ENCODE measurements around the gene CLIC5.

The CLIC5 gene

DNA sequence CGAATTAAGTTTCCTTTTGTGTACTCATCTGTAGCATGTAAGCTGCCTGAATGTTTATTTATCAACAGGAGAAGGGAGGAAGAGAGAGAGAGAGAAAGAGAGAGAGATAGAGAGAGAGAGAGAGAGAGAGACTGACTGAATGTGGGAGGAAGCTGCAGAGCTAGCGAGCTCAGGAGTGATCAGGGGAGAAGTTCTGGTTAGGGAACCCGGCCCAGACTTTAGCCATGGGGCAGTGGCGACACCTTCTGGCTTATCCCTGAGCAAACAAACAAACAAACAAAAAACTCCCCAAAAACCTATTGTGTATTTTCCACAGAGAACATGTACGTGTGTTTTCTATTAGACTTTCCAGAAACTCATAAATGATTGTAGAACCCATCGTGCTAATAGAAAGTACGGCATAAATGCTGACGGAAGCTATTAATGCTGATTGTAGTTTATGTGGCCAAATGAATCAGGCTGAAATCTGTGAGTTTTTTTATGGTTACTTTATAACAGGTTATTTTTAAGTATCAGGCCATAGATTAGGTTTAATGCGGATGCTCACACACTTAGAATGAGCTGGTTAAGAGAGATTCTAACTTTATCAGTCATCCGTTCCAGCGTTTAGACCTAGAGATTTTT is 92.8 kb downstream of the CLIC5 start:
- peak; percentile 46 for DNase-seq

DNA sequence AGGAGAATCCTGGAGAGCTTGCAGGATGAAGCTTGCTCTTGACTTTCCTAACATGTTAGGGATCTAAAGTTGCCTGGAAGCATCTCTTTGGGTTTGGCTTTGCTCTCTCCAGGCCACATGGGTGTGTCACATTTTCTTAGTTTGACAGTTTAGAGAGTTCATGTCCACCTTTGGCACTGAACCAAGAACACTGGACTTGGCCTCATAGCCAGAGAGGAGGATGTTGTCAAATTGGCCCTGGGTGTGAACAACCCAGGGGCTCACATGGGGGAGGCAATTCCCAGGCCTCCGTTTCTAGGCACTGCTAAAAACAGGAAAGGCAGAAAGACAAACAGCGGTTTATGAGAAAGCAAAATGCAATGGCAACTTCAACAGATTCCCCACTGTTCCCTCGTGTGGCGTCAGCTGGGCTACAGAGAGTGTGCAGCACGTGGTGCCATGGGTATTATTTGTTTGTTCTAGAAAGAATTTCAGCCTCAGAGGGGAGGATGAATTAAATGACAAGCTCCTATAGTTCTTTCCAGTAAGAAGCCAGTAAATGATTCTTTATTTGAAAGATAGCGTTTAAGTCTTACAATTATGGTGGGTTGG is 93.9 kb downstream of the CLIC5 start:
- no peak for DNase-seq

- no peak for DNase-seq
Observed at GRCh38 chr6:45920819-45921511, 94.7 kb downstream of the CLIC5 start.

DNA sequence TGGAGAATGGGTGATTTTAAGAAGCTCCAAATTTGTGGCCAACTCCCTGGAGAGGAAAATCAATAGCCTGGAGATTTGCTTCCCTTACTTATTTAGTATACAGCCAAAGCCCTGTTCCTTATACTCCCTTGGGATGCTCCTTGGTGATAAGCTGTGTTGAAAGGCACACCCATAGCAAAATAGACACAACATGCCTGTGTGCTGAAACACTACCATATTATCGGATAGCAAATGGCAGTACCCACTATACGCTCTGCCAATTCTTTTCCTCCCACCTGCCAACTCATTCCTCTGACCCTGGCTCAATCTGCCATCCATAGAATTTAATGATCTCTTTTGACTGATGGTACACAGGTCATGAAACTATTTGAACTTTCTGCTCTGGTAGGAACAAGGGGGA is 98.2 kb downstream of the CLIC5 start:
- DNase-seq, result no peak

DNA sequence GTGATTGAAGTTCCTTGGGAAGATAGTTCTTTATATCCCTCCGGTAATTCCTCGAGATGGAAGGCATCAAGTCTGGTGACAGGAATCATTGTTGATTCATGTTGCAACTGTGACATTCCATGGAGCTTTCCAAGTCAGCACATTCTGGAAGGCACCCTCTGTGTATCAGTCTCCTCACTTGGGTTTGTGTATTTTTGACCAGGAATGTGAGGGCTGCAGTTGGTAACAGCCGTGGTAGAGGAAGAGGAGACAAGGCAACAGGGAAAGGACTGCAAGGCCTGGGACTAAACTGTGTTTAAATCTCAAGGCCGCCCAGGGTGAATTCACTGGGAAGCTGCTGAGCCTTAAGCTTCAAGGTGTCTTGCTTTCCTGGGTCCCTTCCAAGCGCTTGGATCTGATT is 99.0 kb downstream of the CLIC5 start:
- no peak for DNase-seq

GRCh38 chr6:45915780-45916468 is 99.7 kb downstream of the CLIC5 start:
- no peak for DNase-seq

DNA sequence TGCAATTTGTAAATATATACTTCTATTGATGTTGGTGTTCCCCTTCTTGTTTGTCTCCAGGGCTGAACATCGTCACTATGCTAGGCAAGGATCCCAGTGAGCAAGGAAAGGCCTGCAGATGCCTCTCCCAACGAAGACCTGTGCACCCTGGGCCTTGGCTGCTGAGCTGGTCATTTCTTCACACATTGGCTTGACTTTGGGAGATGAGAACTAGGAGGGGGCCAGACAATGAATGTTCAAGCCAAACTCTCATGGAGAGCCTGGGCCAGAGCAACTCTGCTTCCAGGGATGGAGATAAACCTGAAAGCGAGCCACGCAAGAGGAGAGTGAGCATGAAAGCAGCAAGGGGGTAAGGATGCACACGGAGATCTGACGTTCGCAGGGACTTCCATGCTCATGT is 104.0 kb downstream of the CLIC5 start:
- DNase-seq, result no peak

DNA sequence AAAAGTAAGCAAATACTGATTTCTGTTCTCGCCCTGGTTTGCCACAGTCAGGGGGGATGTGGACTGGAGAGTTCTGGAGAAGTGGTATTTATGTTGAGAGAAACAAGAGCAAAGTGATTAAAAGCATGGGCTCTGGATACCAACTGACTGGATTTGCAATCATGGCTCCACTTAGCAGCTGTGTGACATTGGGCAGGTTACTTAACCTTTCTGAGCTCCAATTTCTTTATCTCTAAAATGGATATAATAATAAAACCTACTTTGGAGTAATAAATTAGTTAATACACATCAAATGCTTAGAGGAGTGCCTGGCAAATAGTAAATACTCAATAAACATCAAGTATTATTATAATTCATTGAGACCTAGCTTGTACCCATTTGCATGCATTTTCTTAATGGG is 111.7 kb downstream of the CLIC5 start:
- no peak for DNase-seq

DNA sequence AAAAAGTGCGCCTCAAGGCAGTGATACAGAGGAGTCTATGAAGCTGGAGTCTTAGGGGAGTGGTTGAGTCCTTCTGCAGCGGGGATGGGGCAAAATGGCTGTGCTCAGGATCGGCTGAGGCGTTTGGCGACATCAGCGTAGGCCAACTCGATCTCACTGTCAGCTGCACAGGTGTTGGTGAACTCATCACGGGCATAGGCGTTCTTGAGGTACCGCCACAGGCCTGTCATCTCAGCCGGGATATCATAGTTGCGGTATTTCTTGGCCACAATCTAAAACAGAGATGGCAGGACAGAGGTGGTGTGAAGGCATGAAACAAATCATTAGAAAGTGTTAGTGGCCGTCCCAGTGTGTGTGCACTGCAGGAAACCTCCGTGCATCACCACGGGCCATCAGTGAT is 112.7 kb downstream of the CLIC5 start:
- DNase-seq, result no peak

GRCh38 chr6:45901767-45902650 is 113.7 kb downstream of the CLIC5 start:
- DNase-seq, result no peak

DNA sequence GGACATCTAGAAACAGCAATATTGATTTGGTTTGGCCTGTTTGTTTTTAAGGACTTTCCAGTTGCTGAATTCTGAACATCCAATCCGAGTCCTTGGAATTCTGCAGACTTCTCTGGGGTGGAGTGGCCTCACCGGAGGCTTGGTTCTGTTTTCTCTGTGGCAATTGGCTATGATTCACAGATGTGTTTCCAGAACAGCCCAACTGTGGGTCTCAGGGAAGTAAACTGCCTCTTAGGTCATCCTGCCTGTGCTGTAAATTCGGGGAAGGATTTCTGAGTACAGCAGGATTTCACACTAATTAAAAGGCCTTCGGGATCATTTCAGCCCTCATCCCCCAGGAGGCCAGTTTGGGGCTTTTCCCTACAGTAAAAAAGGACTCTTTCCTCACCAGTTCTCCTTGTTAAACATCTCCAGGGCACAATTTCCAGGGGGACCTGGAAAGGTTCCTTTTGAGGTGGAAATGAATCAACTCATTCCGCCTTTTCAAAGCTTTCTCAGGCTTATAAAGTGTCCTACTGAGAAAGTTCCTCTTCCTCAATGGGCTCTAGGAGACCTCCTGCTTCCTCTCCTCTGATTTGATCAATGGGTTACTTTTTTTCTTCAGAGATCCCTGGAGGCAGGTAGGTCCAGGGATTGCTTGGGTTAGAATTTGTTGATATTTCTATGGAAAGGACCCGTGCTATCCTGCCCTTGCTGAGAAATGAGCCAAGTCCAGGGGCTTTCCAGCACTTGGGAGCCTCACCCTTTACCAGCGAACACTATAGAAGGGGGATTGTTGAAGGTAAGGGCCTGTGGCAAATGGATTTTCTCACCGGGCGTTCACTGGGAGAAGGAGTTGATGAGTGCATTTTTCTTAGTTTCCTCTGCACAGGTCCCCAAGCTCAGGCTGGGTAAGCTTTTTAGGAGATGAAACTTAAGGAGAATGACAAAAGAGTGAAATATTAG is 114.6 kb downstream of the CLIC5 start:
- no peak for DNase-seq

GRCh38 chr6:45899683-45899946 is 116.0 kb downstream of the CLIC5 start:
- DNase-seq, result no peak

- DNase-seq, result no peak
Observed at GRCh38 chr6:45898941-45899682, 116.5 kb downstream of the CLIC5 start.

DNA sequence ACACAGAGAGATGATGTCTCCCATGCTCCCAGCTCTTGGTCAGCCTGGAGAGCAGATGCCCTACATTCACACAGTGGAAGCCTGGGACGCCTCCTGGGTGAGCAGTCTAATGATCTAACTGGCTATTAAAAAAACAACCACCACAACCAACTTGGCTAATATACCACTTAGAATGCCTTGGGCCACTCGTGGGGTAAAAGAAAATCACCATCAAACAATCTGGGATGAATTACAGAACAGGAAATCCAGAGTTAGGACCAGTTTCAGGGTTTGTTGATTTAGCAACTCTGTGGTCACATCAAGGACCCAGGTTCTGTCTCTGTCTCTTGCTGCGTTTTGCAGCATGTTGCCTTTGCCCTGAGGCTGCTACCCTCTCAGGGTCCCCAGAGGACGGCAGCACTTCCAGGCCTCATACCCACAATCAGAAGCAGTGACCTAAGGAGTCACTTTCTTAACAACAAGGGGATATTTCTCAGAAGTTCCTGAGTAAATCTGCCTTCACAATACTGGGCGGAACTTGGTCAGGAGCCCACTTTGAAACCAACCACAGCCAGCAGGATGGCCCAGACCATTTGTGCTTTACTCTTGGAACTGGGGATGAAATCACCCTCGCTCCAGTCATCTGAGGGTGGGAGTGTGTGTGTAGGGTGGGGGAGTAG is 118.7 kb downstream of the CLIC5 start:
- DNase-seq, result no peak

GRCh38 chr6:45895569-45895968 is 120.1 kb downstream of the CLIC5 start:
- DNase-seq, result no peak

DNA sequence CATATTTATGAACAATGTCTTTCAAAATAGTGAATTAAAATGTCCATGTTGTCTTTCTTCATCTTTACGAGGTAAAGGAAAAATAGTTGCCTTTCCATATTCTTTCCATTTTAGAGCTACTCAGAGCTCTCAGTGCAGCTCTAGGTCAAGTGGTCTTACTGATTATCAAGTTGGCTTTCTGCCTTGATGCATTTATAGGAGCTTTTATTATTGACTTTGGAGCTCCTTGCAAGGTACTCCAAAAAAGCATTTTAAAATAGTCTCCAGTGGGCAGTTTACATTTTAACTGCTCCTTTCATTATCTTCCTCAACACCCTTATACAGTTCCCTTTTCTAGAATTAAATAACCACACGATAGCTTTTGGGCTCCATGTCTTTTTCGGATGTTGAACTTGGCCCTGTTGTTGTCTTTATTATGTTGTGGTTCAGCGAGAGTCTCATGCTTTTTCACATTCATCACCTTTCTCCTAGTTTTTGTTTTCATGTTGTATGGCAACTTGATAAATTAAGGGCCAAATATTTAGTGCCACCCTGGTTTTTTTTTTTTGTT is 122.9 kb downstream of the CLIC5 start:
- DNase-seq, result no peak

- no peak for DNase-seq
Observed at GRCh38 chr6:45892196-45892595, 123.5 kb downstream of the CLIC5 start.

DNA sequence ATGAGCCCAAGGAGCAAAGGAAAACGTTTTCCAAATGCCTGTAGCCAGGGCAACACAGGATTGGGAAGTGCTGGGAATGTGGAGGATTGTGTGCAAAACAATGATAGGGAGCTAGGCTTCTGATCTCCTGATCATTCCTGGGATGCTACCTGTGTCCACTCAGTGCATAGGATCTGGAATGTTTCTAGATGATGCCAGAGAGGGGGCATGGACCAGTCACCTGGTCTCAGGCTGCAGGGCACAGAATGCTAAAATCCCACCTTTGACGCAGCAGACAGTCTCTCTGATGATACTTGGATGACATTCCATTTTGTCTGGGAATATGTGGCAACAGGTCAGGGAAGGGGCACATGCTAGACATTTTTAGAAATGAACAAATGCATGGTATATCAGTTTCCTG is 128.9 kb downstream of the CLIC5 start:
- no peak for DNase-seq

DNA sequence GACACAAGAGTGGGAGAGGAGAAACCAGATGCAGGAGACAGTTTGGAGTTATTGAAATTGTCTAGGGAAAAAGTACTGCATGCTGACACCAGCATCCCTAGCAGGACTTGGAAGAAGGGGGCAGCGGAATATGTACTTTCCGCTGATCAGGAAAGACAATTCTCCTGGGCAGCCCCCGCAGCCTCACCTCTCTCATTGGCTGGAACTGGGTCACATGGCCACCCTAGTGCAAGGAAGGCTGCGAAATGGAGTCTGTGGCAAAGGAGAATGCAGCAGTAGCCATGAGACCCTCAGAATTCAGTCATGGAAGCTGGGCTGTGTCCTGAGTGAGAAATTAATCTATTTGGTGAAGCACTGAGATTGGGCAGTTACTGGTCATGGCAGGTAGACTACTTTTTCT is 131.3 kb downstream of the CLIC5 start:
- DNase-seq, result no peak

DNA sequence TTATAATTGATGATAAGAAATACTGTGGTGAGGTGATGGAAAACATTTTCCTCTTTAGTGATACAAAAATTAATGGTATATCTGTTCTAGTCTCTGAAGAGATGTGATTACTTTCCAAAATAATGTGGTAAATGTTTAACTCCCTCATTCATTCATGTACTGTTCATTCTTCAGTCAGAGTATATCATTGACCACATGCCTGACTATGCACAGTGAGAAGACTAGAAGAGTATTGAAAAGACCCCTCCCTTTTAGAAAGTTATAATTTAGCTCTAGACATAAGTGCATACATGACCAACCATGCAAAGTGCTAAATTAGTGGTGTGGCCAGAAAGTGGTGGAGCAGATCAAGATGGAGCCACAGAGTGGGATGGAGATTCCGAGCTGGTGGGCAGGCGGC is 133.0 kb downstream of the CLIC5 start:
- DNase-seq, result no peak
